Measurements from ENCODE around the gene MILR1. TPM values are rescaled to one million over a fixed set of nuclear protein-coding genes. Genes with fewer than 3 reads are reported as not detected.

MILR1 gene
- total and polyA plus RNA-seq, 4 donors, result 1.2 to 3.8 (median 1.9) TPM

DNA sequence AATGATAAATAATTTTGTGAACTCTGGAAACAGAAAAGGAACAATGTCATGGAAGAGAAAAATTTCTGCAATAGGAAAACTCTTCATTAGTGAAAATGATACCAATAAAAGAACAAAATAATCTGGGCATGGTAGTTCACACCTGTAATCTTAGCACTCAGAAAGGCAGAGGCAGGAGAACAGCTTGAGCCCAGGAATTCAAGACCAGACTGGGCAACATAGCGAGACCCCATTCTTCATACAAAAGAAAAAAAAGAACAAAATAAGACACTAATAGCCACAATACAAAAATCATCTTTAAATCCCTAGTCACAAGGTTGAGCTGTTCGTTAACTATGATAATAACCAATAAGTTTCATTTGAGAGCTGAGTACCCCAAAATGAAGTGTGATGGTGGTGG lies 39.4 kb downstream of the MILR1 start:
- no peak for DNase-seq (ENCODE audit: low spot score)
- H3K9ac ChIP-seq (ENCODE audit: low read depth in 1 of 2, low read length in 2 of 2), result no peak overlapping the region
- peaks cover 3 to 16% (median 12%) of the 10 kb centered on the region in 4 donors for H3K36me3 ChIP-seq (ENCODE audit: control insufficient read depth in 4 of 4, insufficient read depth in 3 of 4, low read depth in 1 of 4, low read length in 3 of 4)
- TF ChIP-seq EGR1 (IDR thresholded peaks at IDR 0.05; ENCODE audit: low read depth in 2 of 2) (no peak), HNF4A (conservative IDR thresholded peaks at IDR 0.05) (no peak), YY1 (IDR thresholded peaks at IDR 0.05) (no peak), FOXA2 (IDR thresholded peaks at IDR 0.05) (no peak), REST (IDR thresholded peaks at IDR 0.05) (no peak), JUND (IDR thresholded peaks at IDR 0.05) (no peak), FOXA1 (IDR thresholded peaks at IDR 0.05) (no peak), CTCF (IDR thresholded peaks at IDR 0.05; ENCODE audit: low read depth, low read length, missing input control) (no peak), RAD21 (IDR thresholded peaks at IDR 0.05) (no peak)
- TF ChIP-seq, protein P1, sequence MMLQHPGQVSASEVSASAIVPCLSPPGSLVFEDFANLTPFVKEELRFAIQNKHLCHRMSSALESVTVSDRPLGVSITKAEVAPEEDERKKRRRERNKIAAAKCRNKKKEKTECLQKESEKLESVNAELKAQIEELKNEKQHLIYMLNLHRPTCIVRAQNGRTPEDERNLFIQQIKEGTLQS (IDR thresholded peaks at IDR 0.05), result no peak
- 98% methylated on average over 2 of the region's 2 CpGs for WGBS
- no peaks in the 10 kb centered on the region for H3K27me3 ChIP-seq (ENCODE audit: control insufficient read depth in 4 of 4, insufficient read depth in 4 of 4, low read length in 3 of 4)
- H3K27ac ChIP-seq (ENCODE audit: low read depth in 1 of 2, low read length in 2 of 2), result no peak overlapping the region
- no peaks in the 10 kb centered on the region for H3K4me1 ChIP-seq (ENCODE audit: control insufficient read depth in 4 of 4, insufficient read depth in 4 of 4, low read length in 3 of 4)
- H3K9me3 ChIP-seq (ENCODE audit: control insufficient read depth in 4 of 4, low read length in 3 of 4), result no peaks in the 10 kb centered on the region
- H3K4me3 ChIP-seq (ENCODE audit: low read depth in 1 of 3, low read length in 3 of 3), result no peak overlapping the region

DNA sequence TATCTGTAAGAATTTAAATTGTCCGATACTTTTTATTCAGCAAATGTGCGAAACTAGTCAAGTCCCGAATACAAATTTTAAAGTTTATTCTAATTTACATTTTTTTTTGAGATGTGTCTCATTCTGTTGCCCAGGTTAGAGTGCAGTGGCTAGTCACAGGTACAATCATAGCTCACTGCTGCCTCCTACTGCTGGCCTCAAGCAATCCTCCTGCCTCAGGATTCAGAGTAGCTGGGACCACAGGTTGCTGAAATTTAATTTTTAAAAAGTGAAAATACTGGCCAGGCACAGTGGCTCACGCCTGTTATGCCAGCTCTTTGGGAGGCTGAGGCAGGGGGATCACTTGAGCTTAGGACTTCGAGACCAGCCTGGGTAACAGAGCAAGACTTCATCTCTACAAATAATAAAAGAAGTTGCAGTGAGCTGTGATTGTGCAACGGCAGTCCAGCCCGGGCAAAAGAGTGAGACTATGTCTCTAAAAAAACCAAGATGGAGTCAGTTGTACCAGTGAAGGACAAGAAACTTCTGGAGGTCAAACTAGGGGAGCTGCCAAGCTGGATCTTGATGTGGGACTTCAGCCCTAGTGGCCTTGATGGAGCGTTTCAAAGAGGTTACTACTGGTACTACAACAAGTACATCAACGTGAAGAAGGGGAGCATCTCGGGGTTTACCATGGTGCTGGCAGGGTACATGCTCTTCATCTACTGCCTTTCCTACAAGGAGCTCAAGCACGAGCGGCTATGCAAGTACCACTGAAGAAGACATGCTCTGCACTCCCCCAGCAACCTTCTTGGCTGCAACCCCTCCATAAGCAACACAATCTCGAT lies 42.3 kb downstream of the MILR1 start:
- H3K9ac ChIP-seq (ENCODE audit: low read depth in 1 of 2, low read length in 2 of 2), result no peak overlapping the region
- no peak for DNase-seq (ENCODE audit: low spot score)
- peaks cover 2 to 9% (median 5%) of the 10 kb centered on the region in 4 donors for H3K36me3 ChIP-seq (ENCODE audit: control insufficient read depth in 4 of 4, insufficient read depth in 3 of 4, low read depth in 1 of 4, low read length in 3 of 4)
- TF ChIP-seq SP1 (IDR thresholded peaks at IDR 0.05) (no peak), CTCF (IDR thresholded peaks at IDR 0.05; ENCODE audit: low read depth, low read length, missing input control) (peak; percentile 45), RAD21 (IDR thresholded peaks at IDR 0.05) (peak; percentile 66 to 76), FOXA2 (IDR thresholded peaks at IDR 0.05) (no peak)
- no peak overlapping the region for H3K27ac ChIP-seq (ENCODE audit: low read depth in 1 of 2, low read length in 2 of 2)
- no peak overlapping the region for H3K4me3 ChIP-seq (ENCODE audit: low read depth in 1 of 3, low read length in 3 of 3)
- no peaks in the 10 kb centered on the region for H3K9me3 ChIP-seq (ENCODE audit: control insufficient read depth in 4 of 4, low read length in 3 of 4)
- no peaks in the 10 kb centered on the region for H3K27me3 ChIP-seq (ENCODE audit: control insufficient read depth in 4 of 4, insufficient read depth in 4 of 4, low read length in 3 of 4)
- peaks cover 6 to 10% (median 8%) of the 10 kb centered on the region in 4 donors for H3K4me1 ChIP-seq (ENCODE audit: control insufficient read depth in 4 of 4, insufficient read depth in 4 of 4, low read length in 3 of 4)
- 91% methylated on average over 13 of the region's 13 CpGs for WGBS

Measured in liver (tissue), 9 donors.